Eye (tissue), 1 donor: Measurements from ENCODE around the gene ADGRV1.
A peak's percentile ranks its signal among the peaks of the same experiment; 100 is the strongest.
"Not testable (repeated sequence)": the region's sequence is repeated elsewhere in the genome, so short reads cannot be mapped to it uniquely, and the experiment has no call there.

Source experiments
- DNase-seq: peaks from one replicate; pipeline ENCODE4 v3.0.0-alpha.2; 2015

Gene ADGRV1

GRCh38 chr5:90553711-90554110 lies 4.9 kb upstream of the ADGRV1 start:
- DNase-seq = no peak

DNA sequence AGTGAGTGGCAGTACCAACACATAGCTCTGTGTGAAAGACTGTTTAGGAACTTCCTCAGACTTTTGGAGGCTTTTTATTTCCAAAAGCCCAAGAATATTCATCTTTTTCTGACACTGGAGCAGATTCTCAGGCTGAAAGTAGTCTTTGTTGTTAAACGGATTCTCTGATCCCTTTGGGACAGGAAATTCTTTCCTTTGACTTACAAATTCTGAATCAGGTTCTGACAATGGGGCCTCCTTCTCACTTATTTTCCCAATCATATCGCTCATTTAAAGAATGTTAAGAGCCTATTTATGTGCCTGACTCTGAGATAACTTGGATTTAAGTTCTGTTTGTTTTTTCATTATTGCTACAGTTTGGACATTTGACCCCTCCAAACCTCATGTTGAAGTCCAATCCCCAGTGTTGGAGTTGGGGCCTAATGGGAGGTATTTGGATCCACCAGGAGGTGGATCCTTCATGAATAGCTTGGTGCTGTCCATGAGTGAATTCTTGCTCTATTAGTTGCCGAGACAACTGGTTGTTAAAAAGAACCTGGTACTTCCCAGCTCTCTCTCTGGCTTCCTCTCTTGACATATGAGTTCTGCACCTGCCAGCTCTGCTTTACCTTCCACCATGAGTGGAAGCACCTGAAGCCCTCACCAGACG lies 4.1 kb upstream of the ADGRV1 start:
- DNase-seq = no peak

DNA sequence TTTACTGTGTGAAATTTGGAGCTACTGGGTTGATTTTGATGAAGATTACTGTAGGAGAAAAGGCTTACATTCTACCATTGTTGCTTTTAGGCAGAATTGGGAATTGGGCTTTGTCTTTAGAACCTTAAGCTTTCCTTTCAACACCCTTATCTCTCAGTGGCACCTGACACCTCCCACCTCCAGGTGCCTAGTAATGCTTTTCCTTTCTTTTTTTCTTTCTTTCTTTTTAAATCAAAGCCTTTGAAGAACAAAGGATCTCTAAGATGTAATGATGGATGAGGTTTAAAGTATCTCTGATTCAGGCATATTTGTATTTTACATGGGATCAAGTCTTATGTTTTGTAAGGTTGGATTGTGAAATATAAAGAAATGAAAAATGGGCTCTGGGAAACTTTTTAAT lies 2.9 kb upstream of the ADGRV1 start:
- no peak for DNase-seq

GRCh38 chr5:90557391-90557790 lies 1.2 kb upstream of the ADGRV1 start:
- no peak for DNase-seq

- no peak for DNase-seq
Measured at GRCh38 chr5:90557871-90558270, 726 bp upstream of the ADGRV1 start.

DNA sequence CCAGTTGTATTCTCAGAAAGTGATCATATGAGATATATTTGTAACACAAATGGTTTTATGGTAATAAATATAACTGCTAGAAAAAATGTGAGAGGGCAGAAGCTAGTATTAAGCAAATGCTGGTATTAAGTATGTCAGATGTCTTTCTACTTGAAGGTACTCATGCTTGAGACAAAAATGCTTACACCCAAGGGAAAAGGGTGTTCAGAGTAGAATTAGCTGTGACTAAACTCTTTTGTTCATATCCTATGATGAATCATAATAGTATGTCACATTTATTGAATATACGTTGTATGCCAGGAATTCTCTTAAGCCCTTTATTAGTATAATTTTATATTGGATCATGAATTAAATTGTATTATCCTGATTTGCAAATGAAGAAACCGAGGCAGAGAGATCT lies 2.2 kb downstream of the ADGRV1 start:
- no peak for DNase-seq

GRCh38 chr5:90561766-90562165 lies 3.2 kb downstream of the ADGRV1 start:
- no peak for DNase-seq

GRCh38 chr5:90562341-90562740 lies 3.7 kb downstream of the ADGRV1 start:
- DNase-seq = no peak

- DNase-seq = peak; percentile 24
Measured at GRCh38 chr5:90563108-90563507, 4.5 kb downstream of the ADGRV1 start.

- no peak for DNase-seq
Measured at GRCh38 chr5:90565491-90565890, 6.9 kb downstream of the ADGRV1 start.

- no peak for DNase-seq
Measured at GRCh38 chr5:90569084-90569483, 10.5 kb downstream of the ADGRV1 start.

DNA sequence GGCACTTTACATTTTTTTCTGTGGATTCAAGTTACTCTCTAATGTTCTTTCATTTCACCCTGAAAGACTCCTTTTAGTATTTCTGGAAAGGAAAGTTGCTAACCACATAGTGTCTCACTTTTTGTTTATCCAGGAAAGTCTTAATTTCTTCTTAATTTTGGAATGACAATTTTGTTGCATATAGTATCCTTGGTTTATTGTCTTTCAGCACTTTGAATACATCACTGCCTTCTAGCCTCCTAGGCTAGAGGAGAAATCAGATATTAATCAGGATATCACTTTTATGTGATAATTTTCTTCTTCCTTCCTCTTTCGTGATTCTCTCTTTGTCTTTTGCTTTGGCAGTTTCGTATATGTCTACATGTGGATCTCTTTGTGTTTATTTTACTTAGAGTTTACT lies 11.4 kb downstream of the ADGRV1 start:
- DNase-seq = no peak

- no peak for DNase-seq
Measured at GRCh38 chr5:90571147-90571773, 12.7 kb downstream of the ADGRV1 start.

DNA sequence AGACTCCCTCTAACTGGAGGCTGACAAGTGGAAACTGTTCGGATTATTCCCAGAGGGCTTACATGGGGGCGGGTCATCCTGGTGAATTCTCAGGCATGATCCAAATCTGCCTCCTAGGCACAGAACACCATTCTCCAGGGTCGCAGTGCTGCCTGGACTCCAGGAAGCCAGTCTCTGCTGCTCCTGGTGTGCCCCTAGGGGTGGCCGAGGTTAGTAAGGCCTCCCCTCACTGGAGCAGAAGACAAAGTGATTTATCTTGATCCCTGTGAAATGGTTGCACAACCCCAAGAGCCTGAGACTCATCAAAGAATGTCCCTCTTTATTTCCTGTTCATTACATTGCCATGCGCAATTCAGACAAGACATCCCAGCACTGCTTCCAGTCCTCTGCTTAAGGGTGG lies 17.1 kb downstream of the ADGRV1 start:
- no peak for DNase-seq

GRCh38 chr5:90576566-90576965 lies 18.0 kb downstream of the ADGRV1 start:
- DNase-seq = not testable (repeated sequence)

DNA sequence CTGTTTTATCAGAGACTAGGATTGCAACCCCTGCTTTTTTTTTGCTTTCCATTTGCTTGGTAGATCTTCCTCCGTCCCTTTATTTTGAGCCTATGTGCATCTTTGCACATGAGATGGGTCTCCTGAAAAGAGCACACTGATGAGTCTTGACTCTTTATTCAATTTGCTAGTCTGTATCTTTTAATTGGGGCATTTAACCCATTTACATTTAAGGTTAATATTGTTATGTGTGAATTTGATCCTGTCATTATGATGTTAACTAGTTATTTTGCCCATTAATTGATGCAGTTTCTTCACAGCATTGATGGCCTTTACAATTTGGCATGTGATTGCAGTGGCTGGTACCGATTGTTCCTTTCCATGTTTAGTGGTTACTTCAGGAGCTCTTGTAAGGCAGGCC lies 21.3 kb downstream of the ADGRV1 start:
- not testable (repeated sequence) for DNase-seq

DNA sequence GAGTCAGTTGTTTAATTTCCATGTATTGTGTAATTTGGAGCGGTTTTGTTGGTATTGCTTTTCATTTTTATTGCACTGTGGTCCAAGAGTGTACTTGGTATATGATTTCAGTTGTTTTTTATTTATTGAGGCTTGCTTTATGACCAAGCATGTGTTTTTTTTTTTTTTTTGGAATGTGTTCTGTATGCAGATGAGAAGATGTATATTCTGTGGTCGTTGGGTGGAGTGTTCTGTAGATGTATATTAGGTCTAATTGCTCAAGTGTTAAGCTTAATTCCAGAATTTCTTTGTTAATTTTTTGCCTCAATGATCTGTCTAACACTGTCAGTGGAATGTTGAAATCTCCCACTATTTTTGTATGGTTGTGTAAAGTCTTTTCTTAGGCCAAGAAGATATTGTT lies 23.4 kb downstream of the ADGRV1 start:
- no peak for DNase-seq

DNA sequence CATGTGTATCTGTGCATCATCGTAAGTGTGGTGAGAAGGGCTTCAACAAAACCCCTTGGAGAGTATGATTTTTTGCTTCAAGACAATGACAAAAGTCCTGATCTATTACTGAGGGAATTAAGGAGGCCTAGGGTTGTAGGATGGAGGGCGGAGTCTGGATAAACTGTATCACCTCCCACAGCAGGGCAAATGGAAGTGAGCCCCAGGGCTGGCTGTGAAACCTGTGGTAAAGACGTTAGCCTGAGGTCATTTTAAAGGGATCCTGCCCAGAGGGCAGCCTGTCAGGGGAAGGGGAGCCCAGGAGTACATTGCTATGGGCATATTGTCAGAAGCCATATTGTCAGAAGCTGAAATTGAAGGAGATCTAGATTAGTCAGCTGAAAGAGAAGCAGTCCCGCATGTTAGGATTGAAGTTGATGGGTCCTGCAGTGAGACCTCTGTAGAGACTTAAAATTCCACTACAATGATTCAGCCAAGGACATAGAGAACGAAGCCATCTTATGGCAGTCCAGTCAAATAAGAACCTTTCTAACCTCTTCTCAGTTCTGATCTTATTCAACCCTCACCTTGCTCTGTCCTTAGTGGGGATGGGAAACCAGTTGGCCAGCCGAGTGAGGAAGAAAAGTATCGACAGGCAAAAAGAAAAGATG lies 26.9 kb downstream of the ADGRV1 start:
- DNase-seq = no peak

GRCh38 chr5:90586469-90586868 lies 27.9 kb downstream of the ADGRV1 start:
- no peak for DNase-seq

GRCh38 chr5:90590170-90590569 lies 31.6 kb downstream of the ADGRV1 start:
- DNase-seq = no peak

DNA sequence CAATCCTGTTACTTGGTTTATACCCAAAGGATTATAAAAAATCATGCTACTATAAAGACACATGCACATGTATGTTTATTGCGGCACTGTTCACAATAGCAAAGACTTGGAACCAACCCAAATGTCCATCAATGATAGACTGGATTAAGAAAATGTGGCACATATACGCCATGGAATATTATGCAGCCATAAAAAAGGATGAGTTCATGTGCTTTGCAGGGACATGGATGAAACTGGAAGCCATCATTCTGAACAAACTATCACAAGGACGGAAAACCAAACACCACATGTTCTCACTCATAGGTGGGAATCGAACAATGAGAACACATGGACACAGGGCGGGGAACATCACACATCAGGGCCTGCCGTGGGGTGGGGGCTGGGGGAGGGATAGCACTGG lies 34.5 kb downstream of the ADGRV1 start:
- DNase-seq = not testable (repeated sequence)

- DNase-seq = not testable (repeated sequence)
Measured at GRCh38 chr5:90595766-90596165, 37.2 kb downstream of the ADGRV1 start.

GRCh38 chr5:90598293-90598692 lies 39.7 kb downstream of the ADGRV1 start:
- peak; percentile 10 for DNase-seq

- DNase-seq = not testable (repeated sequence)
Measured at GRCh38 chr5:90600307-90600706, 41.7 kb downstream of the ADGRV1 start.
